ENCODE measurements around the gene PRRT2. TPM values are rescaled to one million over a fixed set of nuclear protein-coding genes. Genes with fewer than 3 reads are reported as not detected.
"Not testable (repeated sequence)": the region's sequence is repeated elsewhere in the genome, so short reads cannot be mapped to it uniquely, and the experiment has no call there.

Gene PRRT2
- total RNA-seq, 4 donors from 2014 or later: 1.1 to 6.8 (median 3.7) TPM; not detected in 1

GRCh38 chr16:29824589-29825144 is 12.7 kb downstream of the PRRT2 start:
- Histone ChIP-seq H3K4me1 (peaks cover 67% of the 10 kb centered on the region), H3K36me3 (peaks cover under 1% of the 10 kb centered on the region), H3K27me3 (no peaks in the 10 kb centered on the region), H3K4me3 (no peak overlapping the region), H3K9me3 (no peaks in the 10 kb centered on the region), H3K27ac (peak overlapping the region; percentile 63)
- no peak for DNase-seq (ENCODE audit: low spot score in 2 of 2)
- 26% methylated on average over 7 of the region's 7 CpGs for WGBS
- TF ChIP-seq CTCF (IDR thresholded peaks at IDR 0.05) (no peak), POLR2AphosphoS5 (IDR thresholded peaks at IDR 0.05) (no peak)

- WGBS: 68% methylated on average over 7 of the region's 10 CpGs
- Histone ChIP-seq H3K9me3 (no peaks in the 10 kb centered on the region), H3K4me3 (peak overlapping the region; percentile 11), H3K36me3 (peaks cover under 1% of the 10 kb centered on the region), H3K27me3 (no peaks in the 10 kb centered on the region), H3K4me1 (peaks cover 62% of the 10 kb centered on the region), H3K27ac (peak overlapping the region; percentile 63)
- DNase-seq (ENCODE audit: low spot score in 2 of 2): no peak
- TF ChIP-seq EP300 (IDR thresholded peaks at IDR 0.05) (no peak), CTCF (IDR thresholded peaks at IDR 0.05) (no peak), POLR2A (IDR thresholded peaks at IDR 0.05) (no peak), POLR2AphosphoS5 (IDR thresholded peaks at IDR 0.05) (no peak)
Observed at GRCh38 chr16:29825145-29826044, 13.4 kb downstream of the PRRT2 start.

- Histone ChIP-seq H3K4me1 (peaks cover 65% of the 10 kb centered on the region), H3K36me3 (peaks cover 10% of the 10 kb centered on the region), H3K27me3 (no peaks in the 10 kb centered on the region), H3K4me3 (no peak overlapping the region), H3K9me3 (no peaks in the 10 kb centered on the region), H3K27ac (peak overlapping the region; percentile 63)
- no peak for DNase-seq (ENCODE audit: low spot score in 2 of 2)
- TF ChIP-seq POLR2A (IDR thresholded peaks at IDR 0.05) (no peak), POLR2AphosphoS5 (IDR thresholded peaks at IDR 0.05) (no peak), CTCF (IDR thresholded peaks at IDR 0.05) (no peak), EP300 (IDR thresholded peaks at IDR 0.05) (no peak)
- 90% methylated on average over 8 of the region's 8 CpGs for WGBS
Observed at GRCh38 chr16:29826342-29826695, 14.3 kb downstream of the PRRT2 start.

- H3K27me3 ChIP-seq: no peaks in the 10 kb centered on the region
- DNase-seq (ENCODE audit: low spot score in 2 of 2): no peak
- peaks cover 25% of the 10 kb centered on the region for H3K4me1 ChIP-seq
- WGBS: 91% methylated on average over 11 of the region's 11 CpGs
- no peak overlapping the region for H3K4me3 ChIP-seq
- H3K27ac ChIP-seq: no peak overlapping the region
- no peak for TF ChIP-seq POLR2A (IDR thresholded peaks at IDR 0.05)
- TF ChIP-seq CTCF (IDR thresholded peaks at IDR 0.05): no peak
- no peak for TF ChIP-seq POLR2AphosphoS5 (IDR thresholded peaks at IDR 0.05)
- TF ChIP-seq EP300 (IDR thresholded peaks at IDR 0.05): no peak
- H3K9me3 ChIP-seq: no peaks in the 10 kb centered on the region
- H3K36me3 ChIP-seq: peaks cover 47% of the 10 kb centered on the region
Observed at GRCh38 chr16:29830774-29831173, 18.8 kb downstream of the PRRT2 start.

GRCh38 chr16:29831490-29831889 is 19.5 kb downstream of the PRRT2 start:
- peaks cover 52% of the 10 kb centered on the region for H3K36me3 ChIP-seq
- WGBS: 50% methylated on average over 2 of the region's 2 CpGs

GRCh38 chr16:29833219-29833618 is 21.2 kb downstream of the PRRT2 start:
- Histone ChIP-seq H3K4me1 (peaks cover 12% of the 10 kb centered on the region), H3K36me3 (peaks cover 68% of the 10 kb centered on the region)
- not testable (repeated sequence) for H3K27ac ChIP-seq; H3K4me3 ChIP-seq; H3K9me3 ChIP-seq; H3K27me3 ChIP-seq; DNase-seq (ENCODE audit: low spot score in 2 of 2)
- WGBS: 99% methylated on average over 4 of the region's 4 CpGs

More at GRCh38 chr16:29831490-29831889, 19.5 kb downstream of the PRRT2 start:
- Histone ChIP-seq H3K9me3 (no peaks in the 10 kb centered on the region), H3K27me3 (no peaks in the 10 kb centered on the region), H3K27ac (no peak overlapping the region), H3K4me1 (peaks cover 20% of the 10 kb centered on the region), H3K4me3 (no peak overlapping the region)
- TF ChIP-seq POLR2AphosphoS5 (IDR thresholded peaks at IDR 0.05): no peak
- no peak for TF ChIP-seq CTCF (IDR thresholded peaks at IDR 0.05)
- TF ChIP-seq EP300 (IDR thresholded peaks at IDR 0.05): no peak
- no peak for TF ChIP-seq POLR2A (IDR thresholded peaks at IDR 0.05)
- no peak for DNase-seq (ENCODE audit: low spot score in 2 of 2)
